ENCODE results near the gene C20orf96.
"Not testable (repeated sequence)": the region's sequence is repeated elsewhere in the genome, so short reads cannot be mapped to it uniquely, and the experiment has no call there.

C20orf96 gene

DNA sequence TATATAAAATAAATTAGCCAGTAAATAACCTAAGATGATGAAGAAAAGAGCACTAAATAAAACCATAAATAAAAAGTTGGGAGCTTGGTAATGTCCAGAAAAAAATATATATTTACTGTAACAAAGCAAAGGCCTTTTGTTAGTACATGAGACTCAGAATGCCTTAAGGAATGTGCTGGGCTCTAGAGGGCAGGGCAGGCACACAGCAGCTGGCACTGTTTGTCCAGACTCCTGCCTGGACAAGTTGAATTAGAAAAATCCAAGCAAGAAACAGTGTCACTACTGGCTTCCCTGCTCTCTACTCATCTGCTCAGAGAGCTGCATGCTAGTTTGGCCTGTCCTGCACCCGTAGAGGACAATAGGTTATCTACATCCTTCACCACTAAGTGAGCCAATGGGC, 54.7 kb downstream of the C20orf96 start:
- Histone ChIP-seq H3K4me1 (ENCODE audit: control insufficient read depth, insufficient read depth, low read length) (no peaks in the 10 kb centered on the region), H3K27me3 (ENCODE audit: control insufficient read depth, insufficient read depth, low read length, poor library complexity, severe bottlenecking) (no peaks in the 10 kb centered on the region), H3K27ac (ENCODE audit: insufficient read depth, low read depth, low read length, poor library complexity, severe bottlenecking) (no peak overlapping the region), H3K36me3 (ENCODE audit: control insufficient read depth, insufficient read depth, low read length) (no peaks in the 10 kb centered on the region), H3K9me3 (ENCODE audit: control insufficient read depth, low read length) (no peaks in the 10 kb centered on the region), H3K4me3 (ENCODE audit: insufficient read depth, low read depth, low read length) (no peak overlapping the region)
- WGBS, 2 experiments: 71 to 85% methylated on average over 1 of the region's 1 CpG

DNA sequence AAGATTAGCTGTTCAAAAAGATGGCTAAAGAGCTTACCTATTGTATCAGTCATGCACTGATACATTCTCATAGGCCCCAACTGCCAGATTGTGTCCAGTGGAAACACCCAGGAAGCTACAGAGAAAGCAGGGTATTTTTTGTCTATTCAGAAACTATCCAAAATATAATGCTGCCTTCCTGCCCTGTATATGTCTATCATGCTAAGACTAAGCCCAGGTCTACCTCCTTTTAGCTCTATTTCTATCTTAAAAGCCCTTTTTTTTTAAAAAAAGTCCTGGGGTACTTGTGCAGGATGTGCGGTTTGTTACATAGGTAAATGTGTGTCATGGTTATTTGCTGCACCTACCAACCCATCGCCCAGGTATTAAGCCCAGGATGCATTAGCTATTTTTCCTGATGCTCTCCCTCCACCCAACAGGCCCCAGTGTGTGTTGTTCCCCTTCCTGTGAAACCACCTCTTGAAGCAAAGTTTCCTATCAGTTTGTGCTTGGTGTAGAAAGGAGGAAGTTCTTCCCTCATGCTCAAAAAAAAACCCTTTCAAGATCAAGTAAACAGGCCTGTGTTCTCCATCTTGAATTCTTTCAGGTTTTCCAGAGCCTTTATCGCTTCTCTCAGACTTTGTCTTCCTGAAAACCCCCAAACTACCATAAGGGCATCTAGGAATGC, 63.0 kb downstream of the C20orf96 start:
- H3K27me3 ChIP-seq (ENCODE audit: control insufficient read depth, insufficient read depth, low read length, poor library complexity, severe bottlenecking): peaks cover 10% of the 10 kb centered on the region
- H3K9me3 ChIP-seq (ENCODE audit: control insufficient read depth, low read length): no peaks in the 10 kb centered on the region
- no peak overlapping the region for H3K4me3 ChIP-seq (ENCODE audit: insufficient read depth, low read depth, low read length)
- H3K27ac ChIP-seq (ENCODE audit: insufficient read depth, low read depth, low read length, poor library complexity, severe bottlenecking): no peak overlapping the region
- 84 to 85% methylated on average over 2 to 3 of the region's 3 CpGs for WGBS, 2 experiments
- no peaks in the 10 kb centered on the region for H3K4me1 ChIP-seq (ENCODE audit: control insufficient read depth, insufficient read depth, low read length)
- no peaks in the 10 kb centered on the region for H3K36me3 ChIP-seq (ENCODE audit: control insufficient read depth, insufficient read depth, low read length)

DNA sequence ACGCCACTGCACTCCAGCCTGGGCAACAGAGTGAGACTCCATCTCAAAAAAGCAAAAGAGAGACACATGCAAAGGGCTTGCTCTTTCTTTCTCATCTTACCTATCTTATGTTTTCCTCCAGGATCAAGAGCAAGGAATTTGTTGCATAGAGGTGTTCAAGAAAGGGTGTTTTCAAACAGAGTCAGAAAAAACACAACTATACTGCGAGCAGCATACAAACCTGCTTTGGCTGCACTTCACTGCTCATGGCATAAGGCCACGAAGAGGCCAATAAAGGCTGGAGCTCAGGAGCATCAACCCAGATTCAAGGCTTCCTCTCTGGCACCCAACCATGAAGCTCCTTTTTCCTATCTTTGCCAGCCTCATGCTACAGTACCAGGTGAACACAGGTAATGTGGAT, 63.6 kb downstream of the C20orf96 start, which contains the start of gene DEFB129:
DEFB129 (plus strand) TSS at position 301 of the 400 bp plus-strand sequence; CDS start at position 332, 31 bp downstream.
- WGBS, 2 experiments: 86 to 87% methylated on average over 3 of the region's 3 CpGs
- Histone ChIP-seq H3K36me3 (ENCODE audit: control insufficient read depth, insufficient read depth, low read length) (no peaks in the 10 kb centered on the region), H3K4me3 (ENCODE audit: insufficient read depth, low read depth, low read length) (no peak within 1 kb of the TSS), H3K27ac (ENCODE audit: insufficient read depth, low read depth, low read length, poor library complexity, severe bottlenecking) (no peak within 1 kb of the TSS), H3K27me3 (ENCODE audit: control insufficient read depth, insufficient read depth, low read length, poor library complexity, severe bottlenecking) (peaks cover 15% of the 10 kb centered on the region), H3K4me1 (ENCODE audit: control insufficient read depth, insufficient read depth, low read length) (no peaks in the 10 kb centered on the region), H3K9me3 (ENCODE audit: control insufficient read depth, low read length) (no peaks in the 10 kb centered on the region)

DNA sequence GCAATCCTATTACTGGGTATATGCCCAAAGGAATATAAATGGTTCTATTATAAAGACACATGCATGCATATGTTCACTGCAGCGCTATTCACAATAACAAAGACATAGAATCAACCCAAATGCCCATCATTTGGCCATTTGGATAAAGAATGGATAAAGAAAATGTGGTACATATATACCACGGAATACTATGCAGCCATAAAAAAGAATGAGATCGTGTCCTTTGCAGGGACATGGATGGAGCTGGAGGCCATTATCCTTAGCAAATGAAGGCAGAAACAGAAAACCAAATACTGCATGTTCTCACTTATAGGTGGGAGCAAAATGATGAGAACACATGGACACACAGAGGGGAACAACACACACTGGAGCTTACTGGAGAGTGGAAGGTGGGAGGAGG, 64.7 kb downstream of the C20orf96 start:
- H3K9me3 ChIP-seq (ENCODE audit: control insufficient read depth, low read length); H3K4me3 ChIP-seq (ENCODE audit: insufficient read depth, low read depth, low read length); H3K27ac ChIP-seq (ENCODE audit: insufficient read depth, low read depth, low read length, poor library complexity, severe bottlenecking); H3K4me1 ChIP-seq (ENCODE audit: control insufficient read depth, insufficient read depth, low read length); H3K36me3 ChIP-seq (ENCODE audit: control insufficient read depth, insufficient read depth, low read length): not testable (repeated sequence)
- peaks cover 18% of the 10 kb centered on the region for H3K27me3 ChIP-seq (ENCODE audit: control insufficient read depth, insufficient read depth, low read length, poor library complexity, severe bottlenecking)
- WGBS, 2 experiments: 84 to 90% methylated on average over 2 to 3 of the region's 3 CpGs

DNA sequence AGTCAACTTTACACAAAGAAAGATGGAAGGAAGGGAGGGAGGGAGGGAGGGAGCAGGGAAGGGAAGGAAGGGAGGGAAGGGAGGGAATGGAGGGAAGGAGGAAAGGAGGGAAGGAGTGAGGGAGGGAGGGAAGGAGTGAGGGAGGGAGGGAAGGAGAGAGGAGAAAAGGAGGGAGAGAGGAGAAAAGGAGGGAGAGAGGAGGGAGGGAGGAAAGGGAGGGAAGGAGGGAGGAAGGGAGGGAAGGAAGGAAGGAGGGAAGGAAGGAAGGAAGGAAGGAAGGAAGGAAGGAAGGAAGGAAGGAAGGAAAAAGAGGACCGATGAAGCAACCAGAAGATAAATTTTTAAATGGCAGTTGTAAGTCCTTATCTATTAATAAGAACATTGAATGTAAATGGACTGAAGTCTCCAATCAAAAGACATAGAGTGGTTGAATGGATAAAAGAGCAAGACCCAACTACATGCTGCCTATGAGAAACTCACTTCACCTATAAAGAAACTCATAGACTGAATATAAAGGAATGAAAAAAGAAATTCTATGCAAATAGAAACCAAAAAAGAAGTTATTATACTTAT, 69.2 kb downstream of the C20orf96 start:
- Histone ChIP-seq H3K27ac (ENCODE audit: insufficient read depth, low read depth, low read length, poor library complexity, severe bottlenecking) (no peak overlapping the region), H3K4me1 (ENCODE audit: control insufficient read depth, insufficient read depth, low read length) (no peaks in the 10 kb centered on the region), H3K4me3 (ENCODE audit: insufficient read depth, low read depth, low read length) (no peak overlapping the region), H3K27me3 (ENCODE audit: control insufficient read depth, insufficient read depth, low read length, poor library complexity, severe bottlenecking) (peaks cover 24% of the 10 kb centered on the region), H3K36me3 (ENCODE audit: control insufficient read depth, insufficient read depth, low read length) (no peaks in the 10 kb centered on the region), H3K9me3 (ENCODE audit: control insufficient read depth, low read length) (no peaks in the 10 kb centered on the region)
- WGBS, 2 experiments: 71 to 75% methylated on average over 1 of the region's 1 CpG
